Stimulated activated CD4-positive, alpha-beta T cell treated with anti-CD3 and anti-CD28 coated beads, TNF-alpha, amount 100 ng/mL, for 1 hour (primary cell): Measurements from ENCODE around the gene ZBTB4.

ENCODE experiments used
- DNase-seq, 3 donors: peaks; one replicate each; pipeline ENCODE4 v3.0.0-alpha.2; 2020; ENCODE audit warnings: low read depth in 3 of 3, low spot score in 1 of 3

Gene ZBTB4

GRCh38 chr17:7423679-7424078 lies 55.8 kb downstream of the ZBTB4 start:
- DNase-seq: no peak

GRCh38 chr17:7421186-7421585 lies 58.2 kb downstream of the ZBTB4 start:
- DNase-seq: no peak

GRCh38 chr17:7419819-7420610 lies 59.4 kb downstream of the ZBTB4 start, which contains the start of gene SPEM1:
SPEM1 (plus strand) TSS chr17:7420324; CDS start chr17:7420385, 61 bp downstream.
- DNase-seq: no peak

- no peak for DNase-seq
These were observed 60.8 kb downstream of the ZBTB4 start for GRCh38 chr17:7418472-7419152.

- no peak for DNase-seq
These were observed 62.3 kb downstream of the ZBTB4 start for GRCh38 chr17:7417056-7417655.

GRCh38 chr17:7416323-7416722 lies 63.1 kb downstream of the ZBTB4 start:
- no peak for DNase-seq

- DNase-seq: no peak
These were observed 63.6 kb downstream of the ZBTB4 start for GRCh38 chr17:7415784-7416183.

- DNase-seq: no peak
These were observed 64.6 kb downstream of the ZBTB4 start for GRCh38 chr17:7414837-7415236.

- no peak for DNase-seq
These were observed 66.0 kb downstream of the ZBTB4 start for GRCh38 chr17:7413346-7413985.

- DNase-seq: no peak
These were observed 68.0 kb downstream of the ZBTB4 start for GRCh38 chr17:7411427-7411750.

DNA sequence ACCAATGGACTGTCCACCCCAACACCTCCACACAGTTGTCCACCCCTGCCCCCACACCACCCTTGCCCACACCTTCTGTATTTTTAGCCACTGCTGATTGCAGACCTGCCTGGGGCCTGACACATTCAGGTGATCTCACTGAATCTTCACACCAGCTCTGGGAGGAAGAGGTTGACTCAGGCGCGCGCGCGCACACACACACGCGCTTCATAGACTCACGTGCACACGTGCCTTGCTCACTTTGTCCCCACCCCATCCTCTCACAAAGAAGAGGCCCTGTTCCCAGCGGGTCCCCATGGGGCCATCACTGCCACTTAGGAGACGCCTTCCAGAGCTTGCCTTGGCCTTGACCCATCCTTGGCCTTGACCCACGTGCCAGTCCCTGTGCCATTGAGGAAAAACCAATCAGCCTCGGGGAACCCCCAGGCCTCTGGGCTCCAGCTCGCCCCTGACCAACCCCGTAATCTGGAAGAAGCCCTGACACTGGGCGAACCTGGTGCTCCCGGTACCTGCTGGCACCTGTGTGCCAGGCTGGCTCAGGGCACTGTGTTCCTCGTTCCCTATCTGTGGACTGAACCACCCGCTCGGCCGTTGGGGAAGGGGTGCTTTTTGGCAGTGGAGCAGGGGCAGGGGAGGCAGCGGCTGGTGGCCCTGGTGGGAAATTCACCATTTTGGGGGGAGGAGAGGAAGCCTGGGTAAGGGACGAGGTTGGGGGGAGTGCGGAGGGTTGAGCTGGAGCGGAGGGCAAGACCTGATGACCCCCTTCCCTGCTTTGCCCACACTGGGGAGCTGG lies 68.6 kb downstream of the ZBTB4 start:
- DNase-seq: no peak

- DNase-seq: no peak
These were observed 69.7 kb downstream of the ZBTB4 start for GRCh38 chr17:7409716-7410115.
